Stimulated activated CD8-positive, alpha-beta memory T cell treated with anti-CD3 and anti-CD28 coated beads, Interleukin-12 subunit alpha, Interleukin-12 subunit beta, amount 100 ng/mL, for 4 hours (primary cell): Measurements from ENCODE around the gene AK8.

Experiments used
- DNase-seq: peaks from one replicate; pipeline ENCODE4 v3.0.0-alpha.2; 2020; ENCODE audit warnings: low read depth

The AK8 gene

GRCh38 chr9:132770770-132771310 lies 107.2 kb downstream of the AK8 start:
- no peak for DNase-seq

GRCh38 chr9:132769906-132770769 lies 107.9 kb downstream of the AK8 start:
- peak; percentile 57 for DNase-seq

GRCh38 chr9:132768932-132769905 lies 108.9 kb downstream of the AK8 start:
- DNase-seq, result peak; percentile 47

- DNase-seq, result no peak
These were observed 114.5 kb downstream of the AK8 start for GRCh38 chr9:132763574-132763973.

GRCh38 chr9:132762896-132763295 lies 115.2 kb downstream of the AK8 start:
- DNase-seq, result no peak

- no peak for DNase-seq
These were observed 116.5 kb downstream of the AK8 start for GRCh38 chr9:132761602-132762001.

GRCh38 chr9:132760057-132760456 lies 118.0 kb downstream of the AK8 start:
- DNase-seq, result no peak

- no peak for DNase-seq
These were observed 121.1 kb downstream of the AK8 start for GRCh38 chr9:132757016-132757415.

- no peak for DNase-seq
These were observed 121.8 kb downstream of the AK8 start for GRCh38 chr9:132756214-132756845.

- DNase-seq, result no peak
These were observed 123.0 kb downstream of the AK8 start for GRCh38 chr9:132755096-132755495.

- DNase-seq, result no peak
These were observed 123.8 kb downstream of the AK8 start for GRCh38 chr9:132754236-132754635.

GRCh38 chr9:132753593-132753880 lies 124.5 kb downstream of the AK8 start:
- DNase-seq, result no peak

GRCh38 chr9:132752877-132753592 lies 125.0 kb downstream of the AK8 start:
- DNase-seq, result no peak

- DNase-seq, result no peak
These were observed 127.4 kb downstream of the AK8 start for GRCh38 chr9:132750668-132751067.

GRCh38 chr9:132749306-132749705 lies 128.8 kb downstream of the AK8 start:
- no peak for DNase-seq

- no peak for DNase-seq
These were observed 129.6 kb downstream of the AK8 start for GRCh38 chr9:132748450-132748849.

- no peak for DNase-seq
These were observed 132.1 kb downstream of the AK8 start for GRCh38 chr9:132745756-132746709.

GRCh38 chr9:132744881-132745755 lies 133.0 kb downstream of the AK8 start:
- no peak for DNase-seq

GRCh38 chr9:132743931-132744479 lies 134.1 kb downstream of the AK8 start:
- no peak for DNase-seq
